HFFc6 (cell line): ENCODE data around the gene RPL15. TPM values are rescaled to one million over a fixed set of nuclear protein-coding genes. Genes with fewer than 3 reads are reported as not detected.
A peak's percentile ranks its signal among the peaks of the same experiment; 100 is the strongest.

Experiments
- DNase-seq: peaks from one replicate; pipeline ENCODE4 v3.0.0-alpha.2; 2018
- H3K27ac Mint-ChIP-seq: 2 replicates; pipeline ENCODE4 v1.8.0; 2020; ENCODE audit warnings: mild to moderate bottlenecking, mixed read lengths
- H3K27me3 Mint-ChIP-seq: 2 replicates; pipeline ENCODE4 v1.8.0; 2021; ENCODE audit warnings: mild to moderate bottlenecking, moderate library complexity, mixed read lengths; ENCODE audit not compliant: insufficient read depth
- H3K36me3 Mint-ChIP-seq: 2 replicates; pipeline ENCODE4 v1.8.0; 2021; ENCODE audit warnings: low read depth, mixed read lengths
- H3K4me1 Mint-ChIP-seq: 2 replicates; pipeline ENCODE4 v1.8.0; 2020; ENCODE audit warnings: low read depth, mixed read lengths
- H3K4me3 Mint-ChIP-seq: 2 replicates; pipeline ENCODE4 v1.8.0; 2020; ENCODE audit warnings: mild to moderate bottlenecking, moderate library complexity, mixed read lengths
- H3K9me3 Mint-ChIP-seq: 2 replicates; pipeline ENCODE4 v1.8.0; 2020; ENCODE audit warnings: mild to moderate bottlenecking, mixed read lengths
- total RNA-seq, 6 experiments: library from RNA; stranded (reverse); fragmentation: NEBNext Ultra II Directional; extraction: Animal tissue kit (Norgen Biotek cat#: 25700); gene quantifications; 2 replicates in 1 of 6; 3 replicates in 5 of 6; pipeline ENCODE4 v1.2.3, GENCODE V29; 2021
- TF ChIP-seq, protein P1 (sequence below): fragments of 200-600 bp; sonication (generic); IDR thresholded peaks from 2 replicates; pipeline ENCODE4 v1.5.0; 2021; ENCODE audit warnings: antibody characterized with exemption, mild to moderate bottlenecking

The RPL15 gene
- total RNA-seq, 6 experiments from 2014 or later: 1,680 to 2,112 (median 1,953) TPM

DNA sequence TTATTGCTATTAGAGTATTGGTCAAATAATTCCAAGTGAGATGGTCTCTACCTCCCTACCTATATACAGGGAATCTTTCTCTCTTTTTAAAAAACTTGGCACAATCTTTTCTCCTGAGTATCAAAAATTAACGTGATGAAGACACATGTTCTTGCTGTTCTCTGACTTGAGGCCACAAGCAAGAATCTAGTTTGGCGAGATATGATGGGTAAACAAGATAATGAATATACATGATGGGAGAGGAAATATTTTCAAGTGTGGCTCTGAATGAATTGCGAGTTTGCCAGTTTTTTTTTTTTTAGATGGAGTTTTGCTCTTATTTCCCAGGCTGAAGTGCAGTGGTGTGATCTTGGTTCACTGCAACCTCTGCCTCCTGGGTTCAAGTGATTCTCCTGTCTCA, 39.8 kb downstream of the RPL15 start:
- Mint-ChIP-seq H3K9me3 (no peaks in the 10 kb centered on the region), H3K4me3 (no peak overlapping the region), H3K27me3 (peaks cover 3% of the 10 kb centered on the region; the same call in 1 of the 2 replicates), H3K4me1 (peaks cover 44% of the 10 kb centered on the region), H3K36me3 (peaks cover 46% of the 10 kb centered on the region), H3K27ac (no peak overlapping the region)
- TF ChIP-seq, protein P1, sequence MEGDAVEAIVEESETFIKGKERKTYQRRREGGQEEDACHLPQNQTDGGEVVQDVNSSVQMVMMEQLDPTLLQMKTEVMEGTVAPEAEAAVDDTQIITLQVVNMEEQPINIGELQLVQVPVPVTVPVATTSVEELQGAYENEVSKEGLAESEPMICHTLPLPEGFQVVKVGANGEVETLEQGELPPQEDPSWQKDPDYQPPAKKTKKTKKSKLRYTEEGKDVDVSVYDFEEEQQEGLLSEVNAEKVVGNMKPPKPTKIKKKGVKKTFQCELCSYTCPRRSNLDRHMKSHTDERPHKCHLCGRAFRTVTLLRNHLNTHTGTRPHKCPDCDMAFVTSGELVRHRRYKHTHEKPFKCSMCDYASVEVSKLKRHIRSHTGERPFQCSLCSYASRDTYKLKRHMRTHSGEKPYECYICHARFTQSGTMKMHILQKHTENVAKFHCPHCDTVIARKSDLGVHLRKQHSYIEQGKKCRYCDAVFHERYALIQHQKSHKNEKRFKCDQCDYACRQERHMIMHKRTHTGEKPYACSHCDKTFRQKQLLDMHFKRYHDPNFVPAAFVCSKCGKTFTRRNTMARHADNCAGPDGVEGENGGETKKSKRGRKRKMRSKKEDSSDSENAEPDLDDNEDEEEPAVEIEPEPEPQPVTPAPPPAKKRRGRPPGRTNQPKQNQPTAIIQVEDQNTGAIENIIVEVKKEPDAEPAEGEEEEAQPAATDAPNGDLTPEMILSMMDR: no peak
- no peak for DNase-seq

DNA sequence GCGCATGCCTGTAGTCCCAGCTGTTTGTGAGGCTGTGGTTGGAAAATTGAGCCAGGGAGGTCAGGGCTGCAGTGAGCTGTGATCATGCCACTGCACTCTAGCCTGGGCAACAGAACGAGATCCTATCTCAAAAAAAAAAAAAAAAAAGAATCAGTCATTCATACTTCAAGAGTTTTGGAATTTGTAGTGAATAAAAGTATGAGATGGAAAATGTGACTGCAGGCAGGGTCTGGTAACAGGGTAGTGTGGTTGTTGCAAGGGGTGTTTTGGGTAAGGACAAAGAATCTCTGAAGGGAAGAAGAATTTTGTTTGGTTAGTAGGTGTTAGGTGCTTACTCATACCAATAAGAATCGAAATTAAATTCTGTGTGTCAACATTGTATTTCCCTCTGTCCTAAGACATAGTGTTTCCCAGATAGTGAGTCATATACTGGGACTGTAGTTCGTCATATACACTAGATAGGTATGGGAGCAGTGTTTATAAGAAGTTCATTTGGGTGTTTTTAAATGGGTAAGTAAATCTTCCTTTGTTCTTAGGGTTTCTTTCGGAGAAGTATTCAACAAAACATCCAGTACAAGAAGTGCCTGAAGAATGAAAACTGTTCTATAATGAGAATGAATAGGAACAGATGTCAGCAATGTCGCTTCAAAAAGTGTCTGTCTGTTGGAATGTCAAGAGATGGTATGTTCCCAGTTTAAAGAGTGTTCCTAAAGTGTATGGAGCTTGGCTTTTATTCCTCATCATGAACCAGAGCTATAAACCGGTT, 42.4 kb downstream of the RPL15 start:
- DNase-seq: peak; percentile 92
- peak overlapping the region; percentile 46 for H3K4me3 Mint-ChIP-seq
- peaks cover 3% of the 10 kb centered on the region for H3K27me3 Mint-ChIP-seq
- H3K36me3 Mint-ChIP-seq: peaks cover 66% of the 10 kb centered on the region
- TF ChIP-seq, protein P1: no peak
- H3K4me1 Mint-ChIP-seq: peaks cover 54% of the 10 kb centered on the region
- H3K27ac Mint-ChIP-seq: peak overlapping the region; percentile 80
- H3K9me3 Mint-ChIP-seq: no peaks in the 10 kb centered on the region

DNA sequence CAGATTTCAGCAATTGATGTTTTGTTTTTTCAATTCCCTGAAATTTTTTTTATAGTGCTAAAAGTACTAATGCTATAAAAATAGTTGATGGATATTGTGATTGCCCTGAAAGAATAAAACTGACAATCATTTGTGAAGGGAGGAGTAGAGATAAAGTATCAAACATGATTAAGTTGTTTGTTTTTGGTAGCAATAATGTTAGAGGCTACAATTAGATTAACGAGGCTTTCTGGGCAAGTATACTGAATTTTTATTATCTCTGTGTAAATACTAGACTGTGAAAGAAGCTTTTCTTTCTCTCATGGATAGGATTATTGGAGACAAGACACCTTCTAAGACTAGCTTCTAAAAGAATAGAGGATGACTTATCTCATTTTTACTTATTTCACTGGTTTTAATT, 43.7 kb downstream of the RPL15 start:
- H3K9me3 Mint-ChIP-seq: no peaks in the 10 kb centered on the region
- H3K4me1 Mint-ChIP-seq: peaks cover 63% of the 10 kb centered on the region
- H3K36me3 Mint-ChIP-seq: peaks cover 68% of the 10 kb centered on the region
- H3K27me3 Mint-ChIP-seq: peaks cover 3% of the 10 kb centered on the region
- H3K4me3 Mint-ChIP-seq: no peak overlapping the region
- H3K27ac Mint-ChIP-seq: no peak overlapping the region
- no peak for DNase-seq
- TF ChIP-seq, protein P1: no peak

DNA sequence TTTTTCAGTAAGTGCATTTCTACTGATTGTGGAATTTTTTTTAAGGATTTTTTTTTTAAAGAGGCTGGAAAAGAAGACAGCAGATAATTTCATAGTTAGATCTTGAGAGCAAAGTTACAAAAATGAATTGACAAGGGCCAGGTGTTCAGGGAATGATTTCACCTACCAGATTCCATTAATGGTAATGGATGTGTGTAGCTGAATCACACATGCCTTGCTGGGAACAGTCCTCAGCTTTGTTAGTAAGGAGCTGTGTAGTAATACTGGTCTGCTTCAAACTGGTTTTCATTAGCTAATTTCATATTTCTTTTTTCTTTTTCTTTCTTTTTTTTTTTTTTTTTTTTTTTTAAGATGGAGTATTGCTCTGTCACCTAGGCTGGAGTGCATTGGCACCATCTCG, 44.1 kb downstream of the RPL15 start:
- H3K27me3 Mint-ChIP-seq: peaks cover 3% of the 10 kb centered on the region
- no peak for DNase-seq
- peaks cover 68% of the 10 kb centered on the region for H3K36me3 Mint-ChIP-seq
- H3K4me1 Mint-ChIP-seq: peaks cover 67% of the 10 kb centered on the region
- no peak overlapping the region for H3K4me3 Mint-ChIP-seq
- H3K27ac Mint-ChIP-seq: no peak overlapping the region
- TF ChIP-seq, protein P1: no peak
- no peaks in the 10 kb centered on the region for H3K9me3 Mint-ChIP-seq

DNA sequence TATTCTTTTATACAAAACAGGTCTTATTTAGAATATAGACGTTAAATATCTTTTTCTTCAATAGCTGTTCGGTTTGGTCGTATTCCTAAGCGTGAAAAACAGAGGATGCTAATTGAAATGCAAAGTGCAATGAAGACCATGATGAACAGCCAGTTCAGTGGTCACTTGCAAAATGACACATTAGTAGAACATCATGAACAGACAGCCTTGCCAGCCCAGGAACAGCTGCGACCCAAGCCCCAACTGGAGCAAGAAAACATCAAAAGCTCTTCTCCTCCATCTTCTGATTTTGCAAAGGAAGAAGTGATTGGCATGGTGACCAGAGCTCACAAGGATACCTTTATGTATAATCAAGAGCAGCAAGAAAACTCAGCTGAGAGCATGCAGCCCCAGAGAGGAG, 45.0 kb downstream of the RPL15 start:
- Mint-ChIP-seq H3K27ac (no peak overlapping the region; the same call in 1 of the 2 replicates), H3K27me3 (peaks cover 3% of the 10 kb centered on the region), H3K4me3 (no peak overlapping the region), H3K36me3 (peaks cover 64% of the 10 kb centered on the region), H3K9me3 (no peaks in the 10 kb centered on the region), H3K4me1 (peaks cover 73% of the 10 kb centered on the region)
- no peak for DNase-seq
- TF ChIP-seq, protein P1: no peak
